ENCODE measurements around the gene TBC1D22A.

- TF ChIP-seq POLR2A (IDR thresholded peaks at IDR 0.05): no peak
- TF ChIP-seq, protein P1, sequence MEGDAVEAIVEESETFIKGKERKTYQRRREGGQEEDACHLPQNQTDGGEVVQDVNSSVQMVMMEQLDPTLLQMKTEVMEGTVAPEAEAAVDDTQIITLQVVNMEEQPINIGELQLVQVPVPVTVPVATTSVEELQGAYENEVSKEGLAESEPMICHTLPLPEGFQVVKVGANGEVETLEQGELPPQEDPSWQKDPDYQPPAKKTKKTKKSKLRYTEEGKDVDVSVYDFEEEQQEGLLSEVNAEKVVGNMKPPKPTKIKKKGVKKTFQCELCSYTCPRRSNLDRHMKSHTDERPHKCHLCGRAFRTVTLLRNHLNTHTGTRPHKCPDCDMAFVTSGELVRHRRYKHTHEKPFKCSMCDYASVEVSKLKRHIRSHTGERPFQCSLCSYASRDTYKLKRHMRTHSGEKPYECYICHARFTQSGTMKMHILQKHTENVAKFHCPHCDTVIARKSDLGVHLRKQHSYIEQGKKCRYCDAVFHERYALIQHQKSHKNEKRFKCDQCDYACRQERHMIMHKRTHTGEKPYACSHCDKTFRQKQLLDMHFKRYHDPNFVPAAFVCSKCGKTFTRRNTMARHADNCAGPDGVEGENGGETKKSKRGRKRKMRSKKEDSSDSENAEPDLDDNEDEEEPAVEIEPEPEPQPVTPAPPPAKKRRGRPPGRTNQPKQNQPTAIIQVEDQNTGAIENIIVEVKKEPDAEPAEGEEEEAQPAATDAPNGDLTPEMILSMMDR (IDR thresholded peaks at IDR 0.05): no peak
Observed at GRCh38 chr22:47160781-47161520, 398.5 kb downstream of the TBC1D22A start.
